ENCODE results near the gene APBB1IP. TPM values are rescaled to one million over a fixed set of nuclear protein-coding genes. Genes with fewer than 3 reads are reported as not detected.
"Not testable (repeated sequence)": the region's sequence is repeated elsewhere in the genome, so short reads cannot be mapped to it uniquely, and the experiment has no call there.

Gene APBB1IP
- total RNA-seq, 1 donor from 2014 or later: not detected

DNA sequence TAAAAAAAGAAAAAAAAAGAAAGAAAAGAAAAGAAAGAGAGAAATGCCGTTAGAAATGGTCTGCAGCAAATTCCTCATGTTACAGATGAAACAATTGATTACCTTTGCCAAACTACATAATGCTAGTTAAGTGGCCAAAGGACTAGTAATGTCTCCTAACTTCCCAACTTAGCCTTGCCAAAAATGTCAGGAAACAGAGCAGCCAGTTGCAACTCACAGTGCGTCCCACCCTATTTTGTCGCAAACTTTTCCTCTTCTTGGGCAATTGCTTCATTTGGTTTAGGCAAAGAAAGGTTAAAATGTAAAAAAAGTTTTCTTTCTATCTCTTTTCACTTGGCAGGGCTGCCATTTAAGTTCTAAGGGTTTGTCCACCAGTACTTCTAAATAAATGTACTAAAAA, 53.1 kb downstream of the APBB1IP start:
- no peak for DNase-seq (ENCODE audit: low spot score)
- H3K27ac Mint-ChIP-seq (ENCODE audit: unreplicated experiment): no peak overlapping the region
- H3K27me3 Mint-ChIP-seq (ENCODE audit: low read depth): no peaks in the 10 kb centered on the region
- TF ChIP-seq, protein P1, sequence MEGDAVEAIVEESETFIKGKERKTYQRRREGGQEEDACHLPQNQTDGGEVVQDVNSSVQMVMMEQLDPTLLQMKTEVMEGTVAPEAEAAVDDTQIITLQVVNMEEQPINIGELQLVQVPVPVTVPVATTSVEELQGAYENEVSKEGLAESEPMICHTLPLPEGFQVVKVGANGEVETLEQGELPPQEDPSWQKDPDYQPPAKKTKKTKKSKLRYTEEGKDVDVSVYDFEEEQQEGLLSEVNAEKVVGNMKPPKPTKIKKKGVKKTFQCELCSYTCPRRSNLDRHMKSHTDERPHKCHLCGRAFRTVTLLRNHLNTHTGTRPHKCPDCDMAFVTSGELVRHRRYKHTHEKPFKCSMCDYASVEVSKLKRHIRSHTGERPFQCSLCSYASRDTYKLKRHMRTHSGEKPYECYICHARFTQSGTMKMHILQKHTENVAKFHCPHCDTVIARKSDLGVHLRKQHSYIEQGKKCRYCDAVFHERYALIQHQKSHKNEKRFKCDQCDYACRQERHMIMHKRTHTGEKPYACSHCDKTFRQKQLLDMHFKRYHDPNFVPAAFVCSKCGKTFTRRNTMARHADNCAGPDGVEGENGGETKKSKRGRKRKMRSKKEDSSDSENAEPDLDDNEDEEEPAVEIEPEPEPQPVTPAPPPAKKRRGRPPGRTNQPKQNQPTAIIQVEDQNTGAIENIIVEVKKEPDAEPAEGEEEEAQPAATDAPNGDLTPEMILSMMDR (IDR thresholded peaks at IDR 0.05): no peak
- H3K9me3 Mint-ChIP-seq (ENCODE audit: low read depth): no peaks in the 10 kb centered on the region
- H3K4me1 Mint-ChIP-seq (ENCODE audit: low read depth): peaks cover 14% of the 10 kb centered on the region
- no peak overlapping the region for H3K4me3 Mint-ChIP-seq (ENCODE audit: unreplicated experiment)
- no peaks in the 10 kb centered on the region for H3K36me3 Mint-ChIP-seq (ENCODE audit: low read depth)

DNA sequence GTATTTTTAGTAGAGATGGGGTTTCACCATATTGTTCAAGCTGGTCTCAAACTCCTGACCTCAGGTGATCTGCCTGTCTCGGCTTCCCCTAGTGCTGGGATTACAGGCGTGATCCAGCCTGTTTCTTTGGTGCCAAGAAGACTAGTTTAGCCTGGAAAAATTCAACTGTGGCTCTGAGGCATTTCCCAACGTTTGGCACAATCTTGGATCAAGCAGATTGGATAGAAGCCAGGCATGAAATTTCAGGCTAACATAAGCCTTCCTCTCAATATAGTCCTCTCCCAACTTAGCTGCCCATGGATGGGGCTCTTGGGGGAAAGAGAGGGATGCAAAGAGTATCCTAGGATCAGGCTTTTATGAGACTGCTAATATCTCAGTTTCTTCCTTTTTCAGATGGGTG, 53.8 kb downstream of the APBB1IP start:
- H3K27ac Mint-ChIP-seq (ENCODE audit: unreplicated experiment): no peak overlapping the region
- DNase-seq (ENCODE audit: low spot score): no peak
- H3K36me3 Mint-ChIP-seq (ENCODE audit: low read depth): no peaks in the 10 kb centered on the region
- TF ChIP-seq, protein P1 (IDR thresholded peaks at IDR 0.05): no peak
- H3K27me3 Mint-ChIP-seq (ENCODE audit: low read depth): no peaks in the 10 kb centered on the region
- no peak overlapping the region for H3K4me3 Mint-ChIP-seq (ENCODE audit: unreplicated experiment)
- peaks cover 8% of the 10 kb centered on the region for H3K4me1 Mint-ChIP-seq (ENCODE audit: low read depth)
- H3K9me3 Mint-ChIP-seq (ENCODE audit: low read depth): no peaks in the 10 kb centered on the region

DNA sequence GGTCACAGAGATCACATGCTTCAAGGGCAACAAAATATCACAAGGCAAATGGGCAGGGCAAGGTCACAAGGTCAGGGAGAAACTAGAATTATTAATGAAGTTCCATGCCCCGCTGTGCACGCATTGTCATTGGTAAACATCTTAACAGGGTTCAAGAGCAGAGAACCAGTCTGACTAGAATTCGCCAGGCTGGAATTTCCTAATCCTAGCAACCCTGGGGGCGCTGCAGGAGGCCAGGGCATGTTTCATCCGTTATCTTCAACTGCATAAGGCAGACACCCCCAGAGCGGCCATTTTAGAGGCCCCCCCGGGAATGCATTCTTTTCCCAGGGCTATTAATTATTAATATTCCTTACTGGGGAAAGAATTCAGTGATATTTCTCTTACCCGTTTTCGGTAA, 54.6 kb downstream of the APBB1IP start:
- H3K4me3 Mint-ChIP-seq (ENCODE audit: unreplicated experiment); H3K9me3 Mint-ChIP-seq (ENCODE audit: low read depth); H3K4me1 Mint-ChIP-seq (ENCODE audit: low read depth); H3K27me3 Mint-ChIP-seq (ENCODE audit: low read depth); H3K36me3 Mint-ChIP-seq (ENCODE audit: low read depth); DNase-seq (ENCODE audit: low spot score); H3K27ac Mint-ChIP-seq (ENCODE audit: unreplicated experiment): not testable (repeated sequence)

DNA sequence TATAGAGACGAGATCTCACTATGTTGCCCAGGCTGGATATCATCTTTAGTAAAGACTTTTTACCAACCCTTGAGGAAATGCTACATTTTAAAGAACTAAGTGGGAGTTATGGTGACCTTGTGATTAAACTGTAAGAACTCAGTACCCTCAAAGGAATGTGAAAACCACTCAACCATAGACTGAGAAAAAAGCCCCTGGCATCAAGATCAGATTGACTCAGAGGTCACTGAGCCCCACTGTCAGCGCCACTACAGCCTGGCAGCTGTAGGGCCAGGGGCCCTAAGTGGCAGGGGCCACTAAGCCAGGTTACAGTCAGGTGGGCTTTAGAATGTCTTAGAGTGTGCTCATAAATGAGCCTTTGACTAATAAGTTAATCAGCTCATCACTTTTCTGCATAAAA, 55.9 kb downstream of the APBB1IP start:
- no peak overlapping the region for H3K27ac Mint-ChIP-seq (ENCODE audit: unreplicated experiment)
- no peak overlapping the region for H3K4me3 Mint-ChIP-seq (ENCODE audit: unreplicated experiment)
- H3K36me3 Mint-ChIP-seq (ENCODE audit: low read depth): no peaks in the 10 kb centered on the region
- no peaks in the 10 kb centered on the region for H3K4me1 Mint-ChIP-seq (ENCODE audit: low read depth)
- no peaks in the 10 kb centered on the region for H3K27me3 Mint-ChIP-seq (ENCODE audit: low read depth)
- no peak for DNase-seq (ENCODE audit: low spot score)
- TF ChIP-seq, protein P1 (IDR thresholded peaks at IDR 0.05): no peak
- no peaks in the 10 kb centered on the region for H3K9me3 Mint-ChIP-seq (ENCODE audit: low read depth)

DNA sequence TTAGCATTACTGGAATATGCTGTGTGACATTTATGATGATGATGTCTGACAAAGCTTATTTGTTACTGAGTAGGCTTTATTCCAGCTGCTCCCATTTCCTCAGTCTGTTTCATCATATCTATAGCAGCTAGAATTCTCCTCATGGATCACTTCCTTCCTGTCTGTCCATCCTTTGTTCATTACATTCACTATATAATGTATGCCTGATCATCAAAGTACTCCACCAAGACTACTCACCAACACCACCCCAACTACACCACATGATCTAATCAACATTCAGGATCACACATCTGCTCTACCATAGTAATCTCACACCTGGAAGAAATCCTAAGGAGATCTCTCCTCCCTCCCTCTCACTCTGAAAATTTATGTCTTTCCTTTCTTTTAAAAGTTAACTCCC, 61.3 kb downstream of the APBB1IP start:
- Mint-ChIP-seq H3K9me3 (ENCODE audit: low read depth) (no peaks in the 10 kb centered on the region), H3K4me3 (ENCODE audit: unreplicated experiment) (no peak overlapping the region), H3K27me3 (ENCODE audit: low read depth) (no peaks in the 10 kb centered on the region), H3K27ac (ENCODE audit: unreplicated experiment) (no peak overlapping the region), H3K36me3 (ENCODE audit: low read depth) (no peaks in the 10 kb centered on the region), H3K4me1 (ENCODE audit: low read depth) (no peaks in the 10 kb centered on the region)
- TF ChIP-seq, protein P1 (IDR thresholded peaks at IDR 0.05): no peak
- DNase-seq (ENCODE audit: low spot score): no peak

DNA sequence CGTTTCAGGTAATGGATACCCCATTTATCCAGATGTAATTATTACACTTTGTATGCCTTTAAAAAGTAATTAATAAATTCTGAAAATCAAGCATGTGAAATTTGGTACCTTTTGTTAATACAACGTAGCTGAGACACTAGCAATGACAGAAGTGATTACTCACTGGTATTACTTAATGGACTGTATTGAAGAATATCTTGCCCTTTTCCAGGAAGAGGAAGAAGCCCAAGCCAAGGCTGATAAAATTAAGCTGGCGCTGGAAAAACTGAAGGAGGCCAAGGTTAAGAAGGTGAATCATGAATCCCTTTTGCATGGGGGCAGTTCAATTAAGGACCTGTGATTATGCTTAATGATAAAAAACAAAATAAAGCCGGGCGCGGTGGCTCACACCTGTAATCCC, 64.8 kb downstream of the APBB1IP start:
- TF ChIP-seq, protein P1 (IDR thresholded peaks at IDR 0.05): no peak
- H3K4me3 Mint-ChIP-seq (ENCODE audit: unreplicated experiment): no peak overlapping the region
- no peaks in the 10 kb centered on the region for H3K36me3 Mint-ChIP-seq (ENCODE audit: low read depth)
- no peaks in the 10 kb centered on the region for H3K9me3 Mint-ChIP-seq (ENCODE audit: low read depth)
- no peaks in the 10 kb centered on the region for H3K27me3 Mint-ChIP-seq (ENCODE audit: low read depth)
- DNase-seq (ENCODE audit: low spot score): no peak
- no peaks in the 10 kb centered on the region for H3K4me1 Mint-ChIP-seq (ENCODE audit: low read depth)
- H3K27ac Mint-ChIP-seq (ENCODE audit: unreplicated experiment): no peak overlapping the region

Data from chondrocyte (in vitro differentiated cells).